AG09309 (cell line): Measurements from ENCODE around the gene FRAT1.

Source experiments
- DNase-seq: peaks from one replicate; pipeline ENCODE4 v3.0.0-alpha.2; 2010; ENCODE audit warnings: low read depth
- H3K4me3 ChIP-seq: 2 replicates; pipeline ENCODE4 v1.5.1; 2011; ENCODE audit warnings: mild to moderate bottlenecking, low read depth, low read length, moderate library complexity; ENCODE audit not compliant: control insufficient read depth
- CTCF ChIP-seq: IDR thresholded peaks from 2 replicates; pipeline ENCODE4 v1.5.1; 2011; ENCODE audit warnings: mild to moderate bottlenecking, low read depth, low read length, inconsistent platforms; ENCODE audit not compliant: insufficient read depth, control insufficient read depth; ENCODE audit errors: missing control alignments

Gene FRAT1

GRCh38 chr10:97321804-97322190 lies 2.7 kb downstream of the FRAT1 start:
- DNase-seq: no peak

GRCh38 chr10:97323501-97323900 lies 4.4 kb downstream of the FRAT1 start:
- no peak for TF ChIP-seq CTCF
- no peak overlapping the region for H3K4me3 ChIP-seq
- no peak for DNase-seq

More at GRCh38 chr10:97321804-97322190, 2.7 kb downstream of the FRAT1 start:
- TF ChIP-seq CTCF: no peak
- H3K4me3 ChIP-seq: no peak overlapping the region

GRCh38 chr10:97325754-97326153 lies 6.7 kb downstream of the FRAT1 start:
- TF ChIP-seq CTCF: no peak
- no peak for DNase-seq

GRCh38 chr10:97327348-97328294 lies 8.6 kb downstream of the FRAT1 start:
- DNase-seq: no peak
- no peak overlapping the region for H3K4me3 ChIP-seq
- TF ChIP-seq CTCF: no peak

More at GRCh38 chr10:97325754-97326153, 6.7 kb downstream of the FRAT1 start:
- H3K4me3 ChIP-seq: no peak overlapping the region

GRCh38 chr10:97328646-97329453 lies 9.8 kb downstream of the FRAT1 start:
- no peak for DNase-seq
- no peak for TF ChIP-seq CTCF
- no peak overlapping the region for H3K4me3 ChIP-seq

GRCh38 chr10:97329766-97330165 lies 10.7 kb downstream of the FRAT1 start:
- no peak for TF ChIP-seq CTCF

More at GRCh38 chr10:97329766-97330165, 10.7 kb downstream of the FRAT1 start:
- H3K4me3 ChIP-seq: no peak overlapping the region
- DNase-seq: no peak
